Brain pericyte (primary cell): Measurements from ENCODE around the gene EPS8L3.

Experiments
- DNase-seq: peaks from one replicate; pipeline ENCODE4 v3.0.0-alpha.2; 2012; ENCODE audit warnings: low read depth, low spot score

The EPS8L3 gene

DNA sequence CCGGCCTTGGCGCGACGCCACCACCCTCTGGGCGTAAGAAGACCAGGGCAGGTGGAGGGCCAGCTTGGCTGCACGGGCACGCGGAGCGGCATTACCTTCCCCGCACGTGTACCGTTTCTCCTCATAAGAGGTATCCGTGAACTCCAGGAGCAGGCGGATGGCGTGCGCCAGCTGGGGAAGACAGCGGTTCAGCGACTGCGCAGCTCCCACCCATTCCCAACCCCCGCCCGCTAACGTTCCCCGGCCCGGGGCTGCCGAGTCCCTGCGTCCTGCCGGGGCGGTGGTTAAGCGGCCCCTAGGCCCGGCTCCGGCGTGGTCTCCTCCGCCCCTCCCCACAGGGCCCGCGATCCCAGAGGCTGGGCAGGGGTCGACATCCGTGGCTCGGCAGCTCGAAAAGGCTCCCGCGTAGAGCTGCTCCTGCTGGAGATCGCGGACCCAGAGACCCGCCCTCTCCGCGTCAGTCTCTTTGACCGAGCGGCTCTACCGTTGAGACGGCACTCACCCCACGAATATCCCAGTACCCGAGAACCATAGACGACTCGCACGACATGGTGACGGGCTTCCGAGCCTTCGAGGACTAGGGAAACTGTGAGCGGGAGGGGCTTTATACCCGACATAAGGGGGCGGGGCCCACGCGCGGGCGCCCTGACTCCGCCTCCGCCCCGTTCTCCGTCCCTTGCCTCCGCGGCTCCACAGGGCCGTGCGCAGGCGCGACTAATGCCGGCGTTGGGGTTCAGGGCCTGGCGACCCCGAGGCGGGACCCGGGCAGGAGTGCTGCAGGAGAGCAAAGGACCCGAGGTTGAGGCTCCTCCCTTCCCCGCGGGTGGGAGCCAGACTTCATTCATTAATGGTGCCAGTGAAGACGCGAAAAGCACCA, 23.7 kb downstream of the EPS8L3 start:
- DNase-seq: no peak

DNA sequence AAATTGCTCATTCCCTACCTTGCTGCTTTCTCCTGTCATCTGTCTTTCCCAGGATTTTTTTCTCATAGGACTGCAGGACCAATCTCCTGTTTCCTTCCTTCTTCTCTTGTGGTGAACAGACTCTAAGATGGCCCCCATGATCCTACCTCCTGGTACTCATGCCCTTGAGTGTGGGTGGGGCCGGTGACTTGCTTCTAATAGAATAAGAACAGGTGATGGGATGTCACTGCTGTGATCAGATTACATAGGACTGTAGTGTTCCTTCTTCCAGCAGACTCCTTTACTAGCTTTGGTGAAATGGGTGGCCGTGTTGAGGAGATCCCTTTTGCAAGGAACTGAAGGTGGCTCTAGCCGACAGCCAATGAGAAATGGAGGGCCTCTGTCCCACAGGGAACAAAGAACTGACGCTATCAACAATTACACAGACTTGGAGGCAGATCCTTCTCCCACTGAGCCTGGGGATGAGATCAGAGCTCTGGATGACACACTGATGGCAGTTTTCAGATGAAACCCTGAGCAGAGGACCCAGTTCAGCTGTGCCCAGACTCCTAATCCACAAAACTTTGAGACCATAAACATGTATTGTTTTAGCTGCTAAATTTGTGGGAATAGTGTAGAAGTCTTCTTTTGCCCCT, 30.4 kb downstream of the EPS8L3 start:
- no peak for DNase-seq

DNA sequence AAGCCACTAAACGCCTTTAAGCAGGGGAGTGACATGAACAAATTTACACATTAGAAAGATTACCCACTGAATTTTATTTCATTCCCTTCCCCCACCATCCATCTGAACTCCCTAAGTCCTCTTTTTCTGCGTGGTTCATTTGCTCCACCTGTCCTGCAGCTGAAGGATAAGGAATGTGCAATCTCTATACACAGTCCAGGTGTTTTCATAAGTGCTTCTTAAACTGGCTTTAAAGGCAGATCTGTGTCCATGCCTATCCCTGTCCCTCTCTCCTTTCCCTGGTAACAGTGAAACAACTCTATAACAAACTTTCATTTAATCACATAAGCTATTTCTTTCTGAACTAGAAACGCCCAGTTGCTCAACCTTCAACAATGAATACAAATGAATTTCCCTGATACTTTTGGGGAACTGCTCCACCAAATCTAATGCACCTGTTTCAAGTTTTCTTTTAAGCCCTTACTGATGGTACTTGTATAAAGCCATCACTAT, 31.3 kb downstream of the EPS8L3 start:
- no peak for DNase-seq

DNA sequence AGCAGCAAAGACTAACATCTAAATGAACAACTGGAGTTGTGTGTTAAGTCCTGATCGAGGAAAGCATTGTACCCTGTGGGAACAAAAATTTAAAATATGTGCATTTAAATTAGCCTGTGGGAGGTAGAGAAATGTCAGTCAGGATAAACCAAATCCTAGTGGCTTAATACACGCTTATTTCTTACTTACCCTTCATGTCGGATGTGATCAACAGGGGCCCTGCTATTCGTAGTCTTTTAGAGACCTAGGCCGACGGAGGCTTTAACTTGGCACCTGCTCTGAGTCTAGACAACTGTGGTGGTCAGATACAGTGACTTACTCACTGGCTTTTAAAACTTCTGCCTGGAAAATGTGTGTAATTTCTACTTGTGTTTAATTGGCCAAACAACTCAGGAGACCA, 33.1 kb downstream of the EPS8L3 start:
- DNase-seq: no peak

DNA sequence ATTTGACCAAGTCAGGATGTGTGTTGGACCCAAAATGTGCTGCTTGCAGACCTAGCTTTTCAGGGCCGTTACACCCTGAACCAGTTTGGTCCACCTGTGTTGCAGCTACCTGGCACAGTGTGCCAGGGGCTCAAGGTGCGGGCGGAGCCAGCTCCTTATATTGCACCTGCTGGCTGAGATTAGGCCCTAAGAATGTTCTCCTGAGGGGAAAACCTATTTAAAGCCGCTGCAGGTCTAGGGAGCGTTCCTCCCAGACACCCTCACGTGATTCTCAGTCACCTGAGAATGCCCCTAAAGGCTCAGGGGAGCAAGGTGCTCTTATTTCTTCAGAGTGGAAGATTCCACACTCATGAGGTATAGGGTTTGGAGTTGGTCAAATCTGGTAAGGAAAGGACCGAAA, 34.9 kb downstream of the EPS8L3 start:
- DNase-seq: no peak

DNA sequence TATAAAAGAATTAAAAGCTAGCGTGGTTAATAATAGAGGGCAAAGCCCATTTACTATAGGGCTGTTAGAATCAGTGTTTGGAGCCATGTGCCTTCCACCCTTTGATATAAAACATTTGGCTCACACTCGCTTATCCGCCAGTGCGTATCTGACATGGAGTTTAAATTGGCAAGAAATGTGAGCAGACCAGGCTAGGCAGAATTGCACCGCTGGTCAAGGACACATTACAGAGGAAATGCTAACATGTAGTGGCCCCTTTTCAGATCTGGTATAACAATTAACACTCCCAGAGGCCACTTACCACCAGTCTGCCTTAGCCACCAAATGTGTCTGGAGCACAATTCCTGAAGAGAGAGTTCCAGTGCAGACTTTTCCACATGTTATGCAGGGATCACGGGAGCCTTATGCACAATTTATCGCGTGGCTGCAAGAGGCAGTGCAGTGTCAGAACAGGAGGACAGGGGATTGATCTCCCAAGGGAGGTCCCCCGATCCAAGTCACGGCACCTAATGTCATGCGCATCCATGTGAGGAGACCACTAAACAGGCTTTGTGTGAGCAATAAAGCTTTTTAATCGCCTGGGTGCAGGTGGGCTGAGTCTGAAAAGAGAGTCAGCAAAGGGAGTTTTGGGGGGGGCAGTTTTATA, 36.9 kb downstream of the EPS8L3 start:
- no peak for DNase-seq

DNA sequence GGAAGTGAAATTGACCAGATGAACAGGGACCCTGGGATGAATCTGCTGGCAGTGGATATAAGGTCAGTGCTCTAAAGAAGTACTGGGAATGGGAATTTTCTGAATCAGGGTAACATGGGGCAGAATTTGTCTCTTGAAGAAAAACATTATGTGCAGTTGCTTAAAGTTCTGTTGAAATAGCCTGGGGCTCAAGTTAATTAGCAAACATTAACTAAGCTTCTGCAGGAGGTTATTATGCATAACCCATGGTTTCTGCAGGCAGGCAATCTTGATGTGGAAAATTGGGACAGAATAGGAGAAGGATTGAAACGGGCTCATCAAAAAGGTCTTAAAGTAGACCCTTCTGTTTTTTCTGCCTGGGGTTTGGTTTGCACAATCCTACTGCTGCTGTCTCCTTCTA, 37.7 kb downstream of the EPS8L3 start:
- no peak for DNase-seq

DNA sequence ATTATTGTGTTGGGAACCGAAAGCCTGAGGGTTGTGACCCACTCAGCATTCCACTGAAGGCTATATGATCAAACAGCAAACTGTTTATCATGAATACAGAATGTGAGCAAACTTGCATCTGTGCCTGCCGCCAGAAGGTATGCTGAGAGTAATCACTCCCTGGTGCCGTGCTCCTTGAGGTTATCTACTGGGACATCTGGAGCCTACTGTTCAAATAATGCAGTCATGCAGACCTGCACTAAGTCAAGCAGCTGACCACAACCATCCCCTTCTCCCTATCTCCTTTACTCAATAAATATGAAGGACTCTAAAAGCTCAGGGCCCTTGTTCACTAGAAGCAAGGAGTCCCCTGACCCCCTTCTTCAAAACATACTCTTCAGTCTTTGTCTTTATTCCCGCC, 38.2 kb downstream of the EPS8L3 start:
- no peak for DNase-seq

DNA sequence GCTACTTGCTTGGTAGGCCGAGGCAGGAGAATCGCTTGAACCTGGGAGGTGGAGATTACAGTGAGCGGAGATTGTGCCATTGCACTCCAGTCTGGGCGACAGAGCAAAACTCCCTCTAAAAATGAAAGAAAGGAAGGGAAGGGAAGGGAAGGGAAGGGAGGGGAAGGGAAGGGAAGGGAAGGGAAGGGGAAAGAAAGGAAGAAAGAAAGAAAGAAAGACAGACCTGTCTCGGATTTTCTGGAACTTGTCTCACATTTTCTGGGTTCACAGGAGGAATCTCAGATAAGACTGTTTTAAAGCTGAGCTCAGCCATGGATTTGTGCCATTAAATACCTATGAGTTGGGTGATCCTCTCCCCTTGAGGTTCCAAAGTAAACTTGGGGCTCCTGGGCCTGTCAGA, 38.8 kb downstream of the EPS8L3 start:
- DNase-seq: no peak

DNA sequence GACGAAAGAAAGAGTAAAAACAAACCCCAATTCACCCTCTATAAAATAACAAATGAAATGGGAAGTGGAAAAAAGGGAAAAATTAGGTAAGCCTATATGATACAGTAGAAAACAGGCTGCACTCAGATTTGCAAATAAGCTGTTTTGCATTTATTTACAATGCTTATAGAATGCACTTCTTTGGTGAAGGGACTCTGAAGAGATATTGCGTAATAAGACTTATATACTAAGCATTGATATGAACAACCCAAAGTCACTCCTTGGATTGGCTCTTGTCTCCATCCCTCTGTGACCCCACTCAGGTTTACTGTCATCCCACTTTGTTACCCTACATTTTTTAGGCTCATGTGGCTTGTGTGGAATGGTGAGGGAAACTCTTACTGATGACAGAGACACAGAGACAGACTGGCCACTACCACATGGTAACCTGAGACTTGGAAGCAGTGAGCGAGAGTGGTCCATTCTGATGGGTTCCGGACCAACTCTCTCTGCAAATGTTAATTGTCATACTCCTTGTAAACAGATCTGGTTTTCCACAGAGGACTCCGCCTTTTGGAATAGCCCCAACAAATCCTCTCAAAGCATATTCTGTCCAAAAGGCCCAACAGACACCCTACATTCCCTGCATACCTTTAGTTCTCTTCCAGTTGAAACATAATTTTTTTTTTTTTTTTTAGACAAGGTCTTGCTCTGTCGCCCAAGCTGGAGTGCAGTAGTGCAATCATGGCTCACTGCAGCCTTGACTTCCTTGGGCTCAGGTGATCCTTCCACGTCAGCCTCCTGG, 40.6 kb downstream of the EPS8L3 start:
- no peak for DNase-seq

DNA sequence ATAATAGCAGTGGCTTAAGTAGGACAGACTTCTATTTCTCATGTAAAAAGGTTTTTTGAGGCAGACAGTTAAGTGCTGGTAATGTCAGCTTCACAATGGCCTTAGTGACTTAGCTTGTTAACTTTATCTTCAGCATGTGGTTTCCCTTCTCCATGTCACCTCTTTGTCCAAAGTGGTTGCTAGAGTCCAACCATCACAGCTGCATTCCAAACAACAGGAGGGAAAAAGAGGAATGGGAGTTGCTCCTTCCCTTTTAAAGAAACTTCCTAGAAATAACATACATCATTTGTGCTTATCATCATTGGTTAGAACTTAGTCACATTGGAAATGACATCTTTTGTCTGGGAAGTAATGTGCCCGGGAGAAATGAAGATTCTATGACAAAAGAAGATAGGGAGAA, 41.8 kb downstream of the EPS8L3 start:
- DNase-seq: no peak

DNA sequence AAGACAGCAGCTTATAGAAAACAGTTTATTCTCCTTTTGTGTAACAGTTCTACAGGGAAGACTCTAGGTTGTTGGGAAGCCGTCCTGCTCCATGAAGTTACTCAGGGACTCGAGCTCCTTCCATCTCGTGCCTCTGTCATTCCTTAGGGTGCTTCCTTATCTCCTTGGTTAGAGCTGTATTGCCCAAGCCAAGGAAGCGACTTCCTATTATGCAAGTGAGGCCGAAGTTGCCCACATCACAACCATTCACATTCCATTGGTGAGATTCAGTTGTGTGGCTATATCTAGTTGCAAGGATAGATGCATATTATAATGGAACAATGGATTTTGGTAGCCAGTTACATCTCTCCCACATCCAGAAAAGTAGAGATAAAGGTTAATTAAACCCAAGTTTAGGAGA, 42.7 kb downstream of the EPS8L3 start:
- no peak for DNase-seq

DNA sequence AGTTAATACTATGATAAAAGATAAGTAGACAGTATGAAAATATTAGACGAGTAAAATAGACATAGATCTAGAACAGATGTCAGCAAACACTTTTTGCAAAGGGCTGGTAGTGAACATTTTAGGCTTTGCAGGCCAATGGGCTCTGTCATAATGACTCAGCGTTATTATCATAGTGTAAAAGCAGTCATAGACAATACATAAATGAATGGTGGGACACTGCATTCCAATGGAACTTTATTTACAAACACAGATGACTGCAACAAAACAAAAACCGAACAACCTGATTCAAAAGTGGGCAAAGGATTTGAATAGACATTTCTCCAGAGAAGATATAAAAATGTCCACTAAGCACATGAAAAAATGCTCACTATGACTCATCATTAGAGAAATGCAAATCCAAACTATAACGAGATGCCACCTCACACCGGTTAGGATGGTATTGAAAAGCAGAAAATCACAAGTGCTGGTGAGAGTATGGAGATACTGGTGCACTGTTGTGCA, 44.3 kb downstream of the EPS8L3 start:
- DNase-seq: no peak

DNA sequence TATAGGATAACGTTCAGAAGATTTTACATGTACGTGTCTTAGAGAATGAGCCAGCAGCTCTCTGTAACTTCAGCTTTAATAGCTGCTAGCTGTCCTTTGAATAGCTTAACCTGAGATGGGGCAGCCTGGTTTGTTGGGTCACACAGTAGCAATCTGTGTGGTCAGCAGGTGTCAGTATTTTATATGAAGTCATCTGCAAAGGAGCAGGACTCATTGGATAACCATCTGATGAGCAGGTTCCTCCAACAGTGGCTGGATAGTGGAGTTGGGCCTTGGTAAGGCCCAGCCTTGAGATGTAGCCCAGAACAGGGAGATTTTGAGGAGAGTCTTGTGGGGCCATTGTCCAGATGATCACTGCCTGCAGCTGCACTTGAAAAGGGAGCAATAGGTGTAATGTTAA, 45.2 kb downstream of the EPS8L3 start:
- no peak for DNase-seq

DNA sequence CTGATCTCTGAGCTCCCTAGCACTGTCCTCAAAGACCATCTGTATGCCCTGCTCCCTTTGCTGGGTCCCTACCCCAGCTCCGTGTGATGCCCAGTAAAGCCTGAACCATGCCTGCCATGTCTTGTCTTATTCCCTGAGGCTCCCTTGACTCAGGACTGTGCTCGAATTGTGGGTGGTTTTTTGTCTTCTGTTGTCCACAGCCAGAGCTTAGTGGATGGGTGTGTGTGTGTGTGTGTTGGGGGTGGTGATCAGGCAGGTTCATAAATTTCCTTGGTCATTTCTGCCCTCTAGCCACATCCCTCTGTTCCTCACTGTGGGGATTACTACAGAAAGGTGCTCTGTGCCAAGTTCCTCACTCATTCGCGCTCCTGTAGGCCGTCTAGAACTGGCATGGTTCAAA, 46.0 kb downstream of the EPS8L3 start:
- no peak for DNase-seq

DNA sequence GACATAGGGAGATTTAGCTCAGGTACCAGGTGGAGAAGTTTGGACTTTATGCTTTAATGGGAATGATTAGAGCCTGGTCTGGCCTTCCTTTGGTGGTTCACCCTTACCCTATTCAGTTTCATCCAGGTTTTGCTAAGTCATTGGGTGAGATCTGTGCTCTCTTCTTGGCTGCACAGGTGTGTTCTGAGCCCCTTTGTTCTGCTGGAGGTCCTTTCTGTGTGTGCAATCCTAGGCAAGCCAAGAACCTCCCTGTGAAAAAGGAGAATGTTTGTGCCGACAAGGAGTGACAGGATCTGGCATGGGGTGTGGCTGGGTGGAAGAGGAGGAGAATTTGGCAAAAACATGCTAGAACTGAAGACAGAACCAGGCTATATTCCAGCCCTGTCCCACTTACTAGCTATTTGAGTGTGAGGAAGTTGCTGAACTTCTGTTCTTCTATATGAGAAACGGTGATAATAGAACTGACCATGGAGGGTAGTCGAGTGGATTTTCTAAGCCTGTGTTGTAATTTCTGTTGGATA, 47.1 kb downstream of the EPS8L3 start:
- DNase-seq: no peak

DNA sequence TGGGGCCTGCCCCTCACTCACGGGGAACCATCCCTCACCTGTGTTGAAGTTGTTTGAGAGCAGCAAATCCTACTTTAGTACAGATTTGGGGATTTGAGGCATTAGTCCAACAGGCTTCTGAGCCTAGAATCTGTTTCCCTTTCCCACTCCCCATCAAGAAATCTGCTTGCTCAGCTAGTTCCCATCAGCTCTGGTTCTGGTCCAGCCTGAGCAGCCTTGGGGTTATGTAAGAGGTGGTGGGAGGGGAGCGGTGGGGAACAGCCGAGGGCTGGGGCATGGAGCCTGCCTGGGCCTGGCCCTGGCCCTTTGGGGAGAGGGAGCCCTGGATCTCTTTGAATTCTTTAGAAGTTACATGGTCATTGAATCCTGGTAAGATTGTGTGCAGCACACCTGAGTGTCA, 47.6 kb downstream of the EPS8L3 start:
- no peak for DNase-seq

DNA sequence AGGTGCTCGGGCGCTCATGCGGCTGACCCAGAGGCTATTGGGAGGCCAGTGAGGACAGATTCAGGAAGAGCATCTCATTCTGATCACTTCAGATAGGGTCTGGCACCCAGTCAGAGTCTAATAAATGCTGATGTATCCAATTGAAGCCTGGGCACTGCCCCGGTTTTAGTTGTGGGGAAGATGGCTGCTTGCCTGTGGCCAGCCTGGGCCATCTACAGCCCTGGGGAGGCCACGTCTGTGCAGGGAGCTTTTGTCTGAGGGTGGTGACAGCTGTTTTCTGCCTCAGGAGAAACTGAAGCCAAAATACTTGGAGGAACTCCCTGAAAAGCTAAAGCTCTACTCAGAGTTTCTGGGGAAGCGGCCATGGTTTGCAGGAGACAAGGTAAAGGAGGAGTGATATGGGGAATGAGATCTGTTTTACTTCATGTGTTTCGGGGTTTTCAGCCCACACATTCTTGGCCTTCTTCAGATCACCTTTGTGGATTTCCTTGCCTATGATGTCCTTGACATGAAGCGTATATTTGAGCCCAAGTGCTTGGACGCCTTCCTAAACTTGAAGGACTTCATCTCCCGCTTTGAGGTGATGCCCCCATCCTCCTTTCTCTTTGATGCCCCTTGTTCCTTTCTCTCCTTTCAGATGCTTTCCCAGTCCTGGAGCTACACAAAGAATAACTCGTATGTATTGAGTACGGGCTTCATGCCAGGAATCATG, 48.9 kb downstream of the EPS8L3 start:
- DNase-seq: no peak

DNA sequence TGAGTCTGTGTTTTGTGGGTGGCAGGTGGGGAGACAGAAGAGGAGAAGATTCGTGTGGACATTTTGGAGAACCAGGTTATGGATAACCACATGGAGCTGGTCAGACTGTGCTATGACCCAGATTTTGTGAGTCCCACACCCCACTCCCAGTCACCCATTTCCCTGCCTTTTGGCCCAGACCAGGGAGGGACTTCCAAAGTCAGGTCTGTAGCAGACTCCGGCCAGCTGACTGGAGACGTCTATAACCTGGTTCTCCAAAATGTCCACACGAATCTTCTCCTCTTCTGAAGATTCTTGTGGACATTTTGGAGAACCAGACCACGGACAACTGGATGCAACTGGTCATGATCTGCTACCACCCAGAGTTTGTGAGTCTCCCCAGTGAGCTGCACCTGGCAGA, 50.1 kb downstream of the EPS8L3 start:
- DNase-seq: no peak

DNA sequence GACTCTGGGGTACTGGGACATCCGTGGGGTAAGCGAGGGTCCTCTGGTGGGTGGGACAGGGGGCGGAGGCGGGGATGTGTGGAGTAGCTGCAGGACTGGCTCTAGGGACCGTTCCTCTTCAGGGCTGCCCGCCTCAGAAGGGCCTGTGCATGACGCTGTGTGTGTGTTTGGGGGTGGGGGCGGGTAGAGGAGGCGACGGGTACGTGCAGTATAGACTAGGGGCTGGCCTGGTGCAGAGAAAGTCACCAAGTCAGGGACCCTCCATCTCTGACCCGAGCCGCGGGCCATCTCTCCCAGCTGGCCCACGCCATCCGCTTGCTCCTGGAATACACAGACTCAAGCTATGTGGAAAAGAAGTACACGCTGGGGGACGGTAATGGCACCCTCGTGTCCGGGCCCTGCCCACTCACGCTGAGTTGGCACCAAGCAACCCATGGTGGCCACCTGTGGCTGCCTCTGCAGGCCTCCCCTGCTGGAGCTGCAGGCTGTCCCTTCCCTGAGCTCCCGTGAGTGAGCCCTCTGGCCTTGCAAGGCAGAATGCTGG, 51.3 kb downstream of the EPS8L3 start:
- DNase-seq: no peak
